SK-N-SH treated with all-trans-retinoic acid at 6 μM for 48 hours (cell line): ENCODE measurements around the gene METTL27.

Source experiments
- ARNTL ChIP-seq: fragments of 450-650 bp; formaldehyde crosslinking; IDR thresholded peaks from 2 replicates; pipeline ENCODE4 v1.5.0; 2020; ENCODE audit warnings: low read depth, mild to moderate bottlenecking, moderate library complexity, borderline replicate concordance
- CSDC2 ChIP-seq: fragments of 250-450 bp; sonication (Bioruptor Pico); IDR thresholded peaks from 2 replicates; pipeline ENCODE4 v1.5.0; 2020; ENCODE audit warnings: mild to moderate bottlenecking, moderate library complexity
- PPARA ChIP-seq: fragments of 250-450 bp; sonication (Bioruptor Pico); IDR thresholded peaks from 2 replicates; pipeline ENCODE4 v1.5.0; 2020; ENCODE audit warnings: mild to moderate bottlenecking, borderline replicate concordance
- RARB ChIP-seq: fragments of 250-450 bp; sonication (Bioruptor Pico); IDR thresholded peaks from 2 replicates; pipeline ENCODE4 v1.8.0; 2021; ENCODE audit warnings: mild to moderate bottlenecking, moderate library complexity
- TCF4 ChIP-seq: fragments of 250-450 bp; sonication (Bioruptor Pico); IDR thresholded peaks from 2 replicates; pipeline ENCODE4 v1.8.0; 2021; ENCODE audit warnings: mild to moderate bottlenecking, moderate library complexity, borderline replicate concordance
- ZFP3 ChIP-seq: fragments of 250-450 bp; sonication (Bioruptor Pico); IDR thresholded peaks from 2 replicates; pipeline ENCODE4 v1.5.0; 2020; ENCODE audit warnings: mild to moderate bottlenecking, moderate library complexity
- ZNF70 ChIP-seq: fragments of 450-650 bp; formaldehyde crosslinking; IDR thresholded peaks from 2 replicates; pipeline ENCODE4 v1.5.0; 2020; ENCODE audit warnings: mild to moderate bottlenecking, moderate library complexity
- TF ChIP-seq, protein P1 (sequence below): fragments of 250-450 bp; sonication (Bioruptor Pico); IDR thresholded peaks from 2 replicates; pipeline ENCODE4 v1.8.0; 2020; ENCODE audit warnings: mild to moderate bottlenecking, moderate library complexity, borderline replicate concordance
- TF ChIP-seq, protein P2 (sequence below): fragments of 250-450 bp; sonication (Bioruptor Pico); IDR thresholded peaks from 2 replicates; pipeline ENCODE4 v1.5.1; 2020; ENCODE audit warnings: low read depth, mild to moderate bottlenecking, moderate library complexity
- TF ChIP-seq, protein P3 (sequence below): fragments of 250-450 bp; sonication (Bioruptor Pico); IDR thresholded peaks from 2 replicates; pipeline ENCODE4 v1.5.0; 2020; ENCODE audit warnings: mild to moderate bottlenecking, moderate library complexity
- TF ChIP-seq, protein P4 (sequence below): fragments of 250-450 bp; sonication (Bioruptor Pico); IDR thresholded peaks from 2 replicates; pipeline ENCODE4 v1.8.0; 2021; ENCODE audit warnings: low read depth, mild to moderate bottlenecking, moderate library complexity, borderline replicate concordance

DNA sequence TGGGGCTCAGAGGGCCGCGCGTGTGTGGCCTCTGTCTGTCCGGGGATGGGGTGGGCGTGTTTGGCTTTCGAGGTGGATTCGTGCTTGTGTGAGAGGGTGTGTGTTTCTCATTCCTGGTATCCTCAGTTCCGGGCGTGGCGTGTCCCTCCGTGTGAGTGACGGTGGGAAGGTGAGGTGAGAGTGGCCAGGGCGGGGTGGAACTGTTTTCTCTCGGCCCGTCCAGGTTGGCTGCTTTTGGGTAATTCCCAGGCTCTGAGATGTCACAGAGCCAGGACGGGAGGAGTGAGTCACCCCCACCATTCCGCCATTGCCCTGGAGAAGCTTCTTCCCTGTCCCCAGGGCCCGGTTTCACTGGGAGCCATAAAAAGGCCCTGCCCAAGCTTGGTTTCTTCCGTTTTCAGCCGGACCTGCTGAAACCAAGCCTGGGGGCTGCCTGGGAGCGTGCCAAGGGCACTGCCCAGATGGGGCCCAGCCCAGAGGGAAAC lies 32.8 kb downstream of the METTL27 start:
- TF ChIP-seq, protein P1, sequence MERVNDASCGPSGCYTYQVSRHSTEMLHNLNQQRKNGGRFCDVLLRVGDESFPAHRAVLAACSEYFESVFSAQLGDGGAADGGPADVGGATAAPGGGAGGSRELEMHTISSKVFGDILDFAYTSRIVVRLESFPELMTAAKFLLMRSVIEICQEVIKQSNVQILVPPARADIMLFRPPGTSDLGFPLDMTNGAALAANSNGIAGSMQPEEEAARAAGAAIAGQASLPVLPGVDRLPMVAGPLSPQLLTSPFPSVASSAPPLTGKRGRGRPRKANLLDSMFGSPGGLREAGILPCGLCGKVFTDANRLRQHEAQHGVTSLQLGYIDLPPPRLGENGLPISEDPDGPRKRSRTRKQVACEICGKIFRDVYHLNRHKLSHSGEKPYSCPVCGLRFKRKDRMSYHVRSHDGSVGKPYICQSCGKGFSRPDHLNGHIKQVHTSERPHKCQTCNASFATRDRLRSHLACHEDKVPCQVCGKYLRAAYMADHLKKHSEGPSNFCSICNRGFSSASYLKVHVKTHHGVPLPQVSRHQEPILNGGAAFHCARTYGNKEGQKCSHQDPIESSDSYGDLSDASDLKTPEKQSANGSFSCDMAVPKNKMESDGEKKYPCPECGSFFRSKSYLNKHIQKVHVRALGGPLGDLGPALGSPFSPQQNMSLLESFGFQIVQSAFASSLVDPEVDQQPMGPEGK (CRISPR knock-in tag) = no peak
- TF ChIP-seq RARB (no peak), PPARA (CRISPR knock-in tag) (no peak), ZNF70 (CRISPR knock-in tag) (no peak), TCF4 (CRISPR knock-in tag) (no peak), ZFP3 (no peak), CSDC2 (CRISPR knock-in tag) (no peak), ARNTL (CRISPR knock-in tag) (no peak)
- TF ChIP-seq, protein P2, sequence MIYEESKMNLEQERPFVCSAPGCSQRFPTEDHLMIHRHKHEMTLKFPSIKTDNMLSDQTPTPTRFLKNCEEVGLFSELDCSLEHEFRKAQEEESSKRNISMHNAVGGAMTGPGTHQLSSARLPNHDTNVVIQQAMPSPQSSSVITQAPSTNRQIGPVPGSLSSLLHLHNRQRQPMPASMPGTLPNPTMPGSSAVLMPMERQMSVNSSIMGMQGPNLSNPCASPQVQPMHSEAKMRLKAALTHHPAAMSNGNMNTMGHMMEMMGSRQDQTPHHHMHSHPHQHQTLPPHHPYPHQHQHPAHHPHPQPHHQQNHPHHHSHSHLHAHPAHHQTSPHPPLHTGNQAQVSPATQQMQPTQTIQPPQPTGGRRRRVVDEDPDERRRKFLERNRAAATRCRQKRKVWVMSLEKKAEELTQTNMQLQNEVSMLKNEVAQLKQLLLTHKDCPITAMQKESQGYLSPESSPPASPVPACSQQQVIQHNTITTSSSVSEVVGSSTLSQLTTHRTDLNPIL (CRISPR knock-in tag) = no peak
- TF ChIP-seq, protein P3, sequence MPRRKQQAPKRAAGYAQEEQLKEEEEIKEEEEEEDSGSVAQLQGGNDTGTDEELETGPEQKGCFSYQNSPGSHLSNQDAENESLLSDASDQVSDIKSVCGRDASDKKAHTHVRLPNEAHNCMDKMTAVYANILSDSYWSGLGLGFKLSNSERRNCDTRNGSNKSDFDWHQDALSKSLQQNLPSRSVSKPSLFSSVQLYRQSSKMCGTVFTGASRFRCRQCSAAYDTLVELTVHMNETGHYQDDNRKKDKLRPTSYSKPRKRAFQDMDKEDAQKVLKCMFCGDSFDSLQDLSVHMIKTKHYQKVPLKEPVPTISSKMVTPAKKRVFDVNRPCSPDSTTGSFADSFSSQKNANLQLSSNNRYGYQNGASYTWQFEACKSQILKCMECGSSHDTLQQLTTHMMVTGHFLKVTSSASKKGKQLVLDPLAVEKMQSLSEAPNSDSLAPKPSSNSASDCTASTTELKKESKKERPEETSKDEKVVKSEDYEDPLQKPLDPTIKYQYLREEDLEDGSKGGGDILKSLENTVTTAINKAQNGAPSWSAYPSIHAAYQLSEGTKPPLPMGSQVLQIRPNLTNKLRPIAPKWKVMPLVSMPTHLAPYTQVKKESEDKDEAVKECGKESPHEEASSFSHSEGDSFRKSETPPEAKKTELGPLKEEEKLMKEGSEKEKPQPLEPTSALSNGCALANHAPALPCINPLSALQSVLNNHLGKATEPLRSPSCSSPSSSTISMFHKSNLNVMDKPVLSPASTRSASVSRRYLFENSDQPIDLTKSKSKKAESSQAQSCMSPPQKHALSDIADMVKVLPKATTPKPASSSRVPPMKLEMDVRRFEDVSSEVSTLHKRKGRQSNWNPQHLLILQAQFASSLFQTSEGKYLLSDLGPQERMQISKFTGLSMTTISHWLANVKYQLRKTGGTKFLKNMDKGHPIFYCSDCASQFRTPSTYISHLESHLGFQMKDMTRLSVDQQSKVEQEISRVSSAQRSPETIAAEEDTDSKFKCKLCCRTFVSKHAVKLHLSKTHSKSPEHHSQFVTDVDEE (CRISPR knock-in tag) = no peak
- TF ChIP-seq, protein P4, sequence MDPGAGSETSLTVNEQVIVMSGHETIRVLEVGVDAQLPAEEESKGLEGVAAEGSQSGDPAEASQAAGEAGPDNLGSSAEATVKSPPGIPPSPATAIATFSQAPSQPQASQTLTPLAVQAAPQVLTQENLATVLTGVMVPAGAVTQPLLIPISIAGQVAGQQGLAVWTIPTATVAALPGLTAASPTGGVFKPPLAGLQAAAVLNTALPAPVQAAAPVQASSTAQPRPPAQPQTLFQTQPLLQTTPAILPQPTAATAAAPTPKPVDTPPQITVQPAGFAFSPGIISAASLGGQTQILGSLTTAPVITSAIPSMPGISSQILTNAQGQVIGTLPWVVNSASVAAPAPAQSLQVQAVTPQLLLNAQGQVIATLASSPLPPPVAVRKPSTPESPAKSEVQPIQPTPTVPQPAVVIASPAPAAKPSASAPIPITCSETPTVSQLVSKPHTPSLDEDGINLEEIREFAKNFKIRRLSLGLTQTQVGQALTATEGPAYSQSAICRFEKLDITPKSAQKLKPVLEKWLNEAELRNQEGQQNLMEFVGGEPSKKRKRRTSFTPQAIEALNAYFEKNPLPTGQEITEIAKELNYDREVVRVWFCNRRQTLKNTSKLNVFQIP (CRISPR knock-in tag) = no peak
